Keratinocyte (primary cell): ENCODE results near the gene TMPRSS11F.

Source experiments
- EZH2 ChIP-seq: IDR thresholded peaks from one replicate; pipeline ENCODE4 v1.6.1; 2012; ENCODE audit warnings: inconsistent platforms, mild to moderate bottlenecking, low read length, moderate library complexity
- TF ChIP-seq, protein P1 (sequence below), 3 experiments: IDR thresholded peaks in 1 of 3; conservative IDR thresholded peaks in 1 of 3; optimal IDR thresholded peaks in 1 of 3; 2 replicates in 2 of 3; 3 replicates in 1 of 3; pipeline versions ENCODE3 to v1.5.1; 2011; ENCODE audit warnings: low read length in 3 of 3, mild to moderate bottlenecking in 3 of 3, moderate library complexity in 2 of 3, control low read depth in 1 of 3, inconsistent platforms in 1 of 3; ENCODE audit not compliant: insufficient read depth in 2 of 3; ENCODE audit errors: extremely low read depth in 1 of 3

GRCh38 chr4:68079928-68080327, 49.7 kb downstream of the TMPRSS11F start:
- TF ChIP-seq, protein P1, sequence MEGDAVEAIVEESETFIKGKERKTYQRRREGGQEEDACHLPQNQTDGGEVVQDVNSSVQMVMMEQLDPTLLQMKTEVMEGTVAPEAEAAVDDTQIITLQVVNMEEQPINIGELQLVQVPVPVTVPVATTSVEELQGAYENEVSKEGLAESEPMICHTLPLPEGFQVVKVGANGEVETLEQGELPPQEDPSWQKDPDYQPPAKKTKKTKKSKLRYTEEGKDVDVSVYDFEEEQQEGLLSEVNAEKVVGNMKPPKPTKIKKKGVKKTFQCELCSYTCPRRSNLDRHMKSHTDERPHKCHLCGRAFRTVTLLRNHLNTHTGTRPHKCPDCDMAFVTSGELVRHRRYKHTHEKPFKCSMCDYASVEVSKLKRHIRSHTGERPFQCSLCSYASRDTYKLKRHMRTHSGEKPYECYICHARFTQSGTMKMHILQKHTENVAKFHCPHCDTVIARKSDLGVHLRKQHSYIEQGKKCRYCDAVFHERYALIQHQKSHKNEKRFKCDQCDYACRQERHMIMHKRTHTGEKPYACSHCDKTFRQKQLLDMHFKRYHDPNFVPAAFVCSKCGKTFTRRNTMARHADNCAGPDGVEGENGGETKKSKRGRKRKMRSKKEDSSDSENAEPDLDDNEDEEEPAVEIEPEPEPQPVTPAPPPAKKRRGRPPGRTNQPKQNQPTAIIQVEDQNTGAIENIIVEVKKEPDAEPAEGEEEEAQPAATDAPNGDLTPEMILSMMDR (optimal IDR thresholded peaks at IDR 0.05 in 1 of 3, IDR thresholded peaks at IDR 0.05 in 1 of 3, conservative IDR thresholded peaks at IDR 0.05 in 1 of 3; ENCODE audit: extremely low read depth in 1 of 3, insufficient read depth in 2 of 3, low read length in 3 of 3), result peak in 2 of 3 experiments; percentile 28 to 30
- TF ChIP-seq EZH2, result no peak
